ENCODE measurements around the gene NQO1. TPM values are rescaled to one million over a fixed set of nuclear protein-coding genes. Genes with fewer than 3 reads are reported as not detected.
A peak's percentile ranks its signal among the peaks of the same experiment; 100 is the strongest.

Gene NQO1
- total and polyA plus RNA-seq, 9 of the 15 experiments (the other 6 are each of a cell fraction or from before 2014, with no cell fraction given), result 96.7 to 198 (median 122) TPM

- peak; percentile 38; the same call in 1 of the 2 replicates for TF ChIP-seq SOX6 (IDR thresholded peaks at IDR 0.05)
- TF ChIP-seq SRSF9 (IDR thresholded peaks at IDR 0.05; ENCODE audit: borderline replicate concordance, low read depth, low read length), result no peak
- TF ChIP-seq ZNF511 (CRISPR knock-in tag; IDR thresholded peaks at IDR 0.05), result peak; percentile 66; the same call in 1 of the 2 replicates
- no peak for TF ChIP-seq BRF1 (IDR thresholded peaks at IDR 0.05; ENCODE audit: borderline replicate concordance, extremely low read depth, insufficient read length)
- TF ChIP-seq MAX (CRISPR knock-in tag; IDR thresholded peaks at IDR 0.05), result peak; percentile 95
- peak; percentile 88; the same call in 1 of the 2 replicates for TF ChIP-seq STAG1 (CRISPR knock-in tag; IDR thresholded peaks at IDR 0.05; ENCODE audit: borderline replicate concordance)
- TF ChIP-seq POU5F1 (IDR thresholded peaks at IDR 0.05; ENCODE audit: borderline replicate concordance, low read depth, low read length, partially characterized antibody), result peak; percentile 75
- no peak for TF ChIP-seq EP300 (IDR thresholded peaks at IDR 0.05; ENCODE audit: low read length)
- peak; percentile 97 for TF ChIP-seq SMC3 (conservative IDR thresholded peaks at IDR 0.05; ENCODE audit: insufficient read depth, low read depth, low read length)
- TF ChIP-seq ZNF143 (CRISPR knock-in tag; IDR thresholded peaks at IDR 0.05), result peak; percentile 60; the same call in 1 of the 2 replicates
- no peak for TF ChIP-seq ZNF41 (CRISPR knock-in tag; conservative IDR thresholded peaks at IDR 0.05)
- no peak for TF ChIP-seq MTA1 (IDR thresholded peaks at IDR 0.05; ENCODE audit: borderline replicate concordance)
- TF ChIP-seq ETV1 (tag; conservative IDR thresholded peaks at IDR 0.05; ENCODE audit: low read depth), result no peak
- peak; percentile 91 for TF ChIP-seq RB1 (IDR thresholded peaks at IDR 0.05; ENCODE audit: low read depth)
- TF ChIP-seq ZFX (CRISPR knock-in tag; IDR thresholded peaks at IDR 0.05), result peak; percentile 85
- peak; percentile 98 for TF ChIP-seq POLR2A (conservative IDR thresholded peaks at IDR 0.05)
- peak; percentile 93 for TF ChIP-seq TAF9B (IDR thresholded peaks at IDR 0.05; ENCODE audit: partially characterized antibody)
- no peak for TF ChIP-seq ID3 (CRISPR knock-in tag; IDR thresholded peaks at IDR 0.05)
- TF ChIP-seq ID3 (tag; IDR thresholded peaks at IDR 0.05), result peak; percentile 70; the same call in 1 of the 2 replicates
- TF ChIP-seq SMARCE1 (IDR thresholded peaks at IDR 0.05), result peak; percentile 17; the same call in 1 of the 2 replicates
- peak; percentile 63 for TF ChIP-seq JUND (IDR thresholded peaks at IDR 0.05; ENCODE audit: borderline replicate concordance, low read depth, low read length)
- TF ChIP-seq JUND (tag; IDR thresholded peaks at IDR 0.05; ENCODE audit: borderline replicate concordance, low read depth, low read length), result peak; percentile 29; the same call in 1 of the 3 replicates
Measured at GRCh38 chr16:69754469-69755310, 28.3 kb upstream of the NQO1 start, which contains the start of gene NOB1 (continued).

All from K562 (cell line).